Measurements from ENCODE around the gene ZNF695. TPM values are rescaled to one million over a fixed set of nuclear protein-coding genes. Genes with fewer than 3 reads are reported as not detected.
A peak's percentile ranks its signal among the peaks of the same experiment; 100 is the strongest.

Gene ZNF695
- total and polyA plus RNA-seq, 2 donors, result 0.48 to 3.0 TPM

DNA sequence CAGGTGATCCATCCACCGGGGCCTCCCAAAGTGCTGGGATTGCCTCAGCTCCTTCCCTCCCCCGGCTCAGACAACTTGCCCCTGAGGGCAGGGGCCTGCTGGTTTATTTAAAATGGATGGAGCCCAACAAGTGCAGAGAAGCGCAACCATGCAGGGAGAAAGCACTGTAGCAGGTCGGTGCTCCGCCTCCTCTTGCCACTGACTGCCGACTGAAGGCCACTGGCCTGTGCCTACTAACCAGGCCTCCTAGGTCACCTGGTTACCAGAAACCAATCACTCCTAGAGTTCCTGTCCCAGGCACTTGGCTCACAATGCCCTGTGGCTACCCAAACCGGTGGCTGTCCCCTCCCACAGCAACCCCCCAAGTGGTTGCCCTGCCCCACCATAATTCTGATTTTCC lies 35.9 kb downstream of the ZNF695 start:
- Histone ChIP-seq H3K4me3 (ENCODE audit: low read length in 2 of 2) (no peak overlapping the region), H3K9me3 (ENCODE audit: control insufficient read depth in 2 of 2, insufficient read depth in 1 of 2, low read length in 1 of 2) (peaks cover 0 to 30% of the 10 kb centered on the region in 2 donors), H3K36me3 (ENCODE audit: control insufficient read depth in 2 of 2, insufficient read depth in 2 of 2, low read length in 1 of 2) (no peaks in the 10 kb centered on the region), H3K27ac (ENCODE audit: low read depth in 1 of 2, low read length in 1 of 2) (no peak overlapping the region), H3K4me1 (ENCODE audit: control insufficient read depth in 2 of 2, insufficient read depth in 2 of 2, low read length in 2 of 2) (no peaks in the 10 kb centered on the region), H3K27me3 (ENCODE audit: control insufficient read depth in 2 of 2, insufficient read depth in 1 of 2, low read length in 1 of 2) (no peaks in the 10 kb centered on the region)
- DNase-seq (ENCODE audit: low read depth in 6 of 9, low spot score in 9 of 9), result no peak
- WGBS, result 99% methylated on average over 7 of the region's 7 CpGs

DNA sequence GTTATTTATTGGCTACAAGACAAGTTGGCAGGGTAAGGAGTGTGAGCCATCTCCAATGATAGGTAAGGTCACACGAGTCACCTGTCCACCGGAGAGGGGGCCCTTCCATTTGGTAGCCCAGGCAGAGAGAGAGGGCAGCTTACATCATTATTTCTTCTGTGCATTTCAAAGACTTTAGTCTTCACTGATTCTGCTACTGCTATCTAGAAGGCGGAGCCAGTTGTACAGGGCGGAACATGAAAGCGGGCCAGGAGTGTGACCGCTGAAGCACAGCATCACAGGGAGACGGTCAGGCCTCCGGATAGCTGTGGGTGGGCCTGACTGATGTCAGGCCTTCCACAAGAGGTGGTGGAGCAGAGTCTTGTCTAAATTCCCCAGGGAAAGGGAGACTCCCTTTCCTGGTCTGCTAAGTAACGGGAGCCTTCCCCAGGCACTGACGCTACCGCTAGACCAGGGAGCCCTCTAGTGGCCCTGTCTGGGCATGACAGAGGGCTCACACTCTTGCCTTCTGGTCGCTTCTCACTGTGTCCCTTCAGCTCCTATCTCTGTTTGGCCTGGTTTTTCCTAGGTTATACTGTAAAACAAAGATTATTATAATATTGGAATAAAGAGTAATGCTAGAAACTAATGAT lies 36.7 kb downstream of the ZNF695 start:
- Histone ChIP-seq H3K4me3 (ENCODE audit: low read length in 2 of 2) (no peak overlapping the region), H3K4me1 (ENCODE audit: control insufficient read depth in 2 of 2, insufficient read depth in 2 of 2, low read length in 2 of 2) (no peaks in the 10 kb centered on the region), H3K9me3 (ENCODE audit: control insufficient read depth in 2 of 2, insufficient read depth in 1 of 2, low read length in 1 of 2) (peaks cover 0 to 31% of the 10 kb centered on the region in 2 donors), H3K36me3 (ENCODE audit: control insufficient read depth in 2 of 2, insufficient read depth in 2 of 2, low read length in 1 of 2) (no peaks in the 10 kb centered on the region), H3K27me3 (ENCODE audit: control insufficient read depth in 2 of 2, insufficient read depth in 1 of 2, low read length in 1 of 2) (no peaks in the 10 kb centered on the region), H3K27ac (ENCODE audit: low read depth in 1 of 2, low read length in 1 of 2) (no peak overlapping the region)
- peak in 5 of 9 donors; percentile 5 to 38 (median 29) for DNase-seq (ENCODE audit: low read depth in 6 of 9, low spot score in 9 of 9)
- WGBS, result 84% methylated on average over 12 of the region's 12 CpGs

DNA sequence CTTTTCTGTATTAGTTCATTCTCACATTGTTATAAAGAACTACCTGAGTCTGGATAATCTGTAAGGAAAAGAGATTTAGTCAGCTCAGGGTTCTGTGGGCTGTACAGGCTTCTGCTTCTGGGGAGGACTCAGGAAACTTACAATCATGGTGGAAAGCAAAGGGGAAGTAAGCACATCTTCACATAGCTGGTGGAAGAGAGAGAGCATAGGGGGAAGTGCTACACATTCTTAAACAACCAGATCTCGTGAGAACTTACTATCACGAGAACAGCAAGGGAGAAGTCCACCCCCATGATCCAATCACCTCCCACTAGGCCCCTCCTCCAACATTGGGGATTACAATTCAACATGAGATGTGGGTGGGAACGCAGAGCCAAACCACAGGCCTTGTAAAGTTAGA lies 38.2 kb downstream of the ZNF695 start:
- no peaks in the 10 kb centered on the region for H3K4me1 ChIP-seq (ENCODE audit: control insufficient read depth in 2 of 2, insufficient read depth in 2 of 2, low read length in 2 of 2)
- H3K9me3 ChIP-seq (ENCODE audit: control insufficient read depth in 2 of 2, insufficient read depth in 1 of 2, low read length in 1 of 2), result peaks cover 0 to 31% of the 10 kb centered on the region in 2 donors
- H3K27ac ChIP-seq (ENCODE audit: low read depth in 1 of 2, low read length in 1 of 2), result no peak overlapping the region
- no peak overlapping the region for H3K4me3 ChIP-seq (ENCODE audit: low read length in 2 of 2)
- 95% methylated on average over 3 of the region's 3 CpGs for WGBS
- no peaks in the 10 kb centered on the region for H3K27me3 ChIP-seq (ENCODE audit: control insufficient read depth in 2 of 2, insufficient read depth in 1 of 2, low read length in 1 of 2)
- no peaks in the 10 kb centered on the region for H3K36me3 ChIP-seq (ENCODE audit: control insufficient read depth in 2 of 2, insufficient read depth in 2 of 2, low read length in 1 of 2)
- no peak for DNase-seq (ENCODE audit: low read depth in 6 of 9, low spot score in 9 of 9)

DNA sequence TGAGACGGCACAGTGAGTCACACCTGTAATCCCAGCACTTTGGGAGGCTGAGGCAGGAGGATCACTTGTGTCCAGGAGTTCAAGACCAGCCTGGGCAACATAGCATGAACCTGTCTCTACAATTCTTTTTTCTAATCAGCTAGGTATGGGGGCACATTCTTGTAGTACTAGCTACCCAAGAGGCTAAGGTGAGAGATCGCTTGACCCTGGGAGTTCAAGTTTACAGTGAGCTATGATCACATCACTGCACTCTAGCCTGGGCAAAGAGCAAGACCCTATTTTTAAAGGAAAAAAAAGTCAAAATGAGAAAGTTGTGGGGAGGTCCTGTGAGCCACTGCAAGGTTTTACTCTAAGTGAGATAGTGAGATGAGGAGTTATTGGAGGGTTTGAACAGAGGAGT lies 41.4 kb downstream of the ZNF695 start:
- DNase-seq (ENCODE audit: low read depth in 6 of 9, low spot score in 9 of 9), result no peak
- no peaks in the 10 kb centered on the region for H3K36me3 ChIP-seq (ENCODE audit: control insufficient read depth in 2 of 2, insufficient read depth in 2 of 2, low read length in 1 of 2)
- peaks cover 0 to 22% of the 10 kb centered on the region in 2 donors for H3K9me3 ChIP-seq (ENCODE audit: control insufficient read depth in 2 of 2, insufficient read depth in 1 of 2, low read length in 1 of 2)
- no peaks in the 10 kb centered on the region for H3K4me1 ChIP-seq (ENCODE audit: control insufficient read depth in 2 of 2, insufficient read depth in 2 of 2, low read length in 2 of 2)
- WGBS, result over 99% methylated on average over 2 of the region's 2 CpGs
- no peak overlapping the region for H3K4me3 ChIP-seq (ENCODE audit: low read length in 2 of 2)
- H3K27me3 ChIP-seq (ENCODE audit: control insufficient read depth in 2 of 2, insufficient read depth in 1 of 2, low read length in 1 of 2), result no peaks in the 10 kb centered on the region
- no peak overlapping the region for H3K27ac ChIP-seq (ENCODE audit: low read depth in 1 of 2, low read length in 1 of 2)

DNA sequence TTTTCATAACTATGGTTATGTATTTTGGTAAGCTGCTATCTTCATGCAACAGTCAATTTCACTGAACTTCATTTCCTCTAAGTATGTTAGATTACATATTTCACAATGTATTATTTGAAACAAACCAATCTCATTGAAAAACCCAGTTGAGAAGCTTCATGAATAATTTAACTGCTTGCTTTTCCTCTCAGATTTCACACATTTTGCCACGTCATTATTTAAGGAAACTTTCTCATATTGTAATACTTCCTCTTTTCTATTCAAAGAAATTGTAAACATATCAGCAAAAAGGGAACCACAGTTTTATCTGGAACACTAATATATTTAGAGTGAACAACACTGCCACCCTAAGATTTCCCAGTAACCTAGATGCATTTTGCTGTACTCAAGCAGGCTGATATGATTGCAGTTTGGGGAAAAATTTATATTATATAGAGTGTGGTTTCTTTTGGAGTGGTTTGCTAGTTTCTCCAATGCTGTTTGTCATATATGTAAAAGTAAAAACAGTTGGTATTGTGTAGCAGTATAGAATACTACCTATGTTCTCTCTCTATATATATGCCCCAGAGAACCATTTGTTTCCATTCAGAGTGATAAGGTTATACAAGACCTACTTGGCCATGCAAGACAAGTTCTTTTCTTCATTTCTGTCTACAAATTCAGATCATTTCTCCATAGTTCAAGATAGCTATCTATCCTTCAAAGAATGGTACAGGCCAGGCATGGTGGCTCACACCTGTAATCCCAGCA lies 47.7 kb downstream of the ZNF695 start:
- DNase-seq (ENCODE audit: low read depth in 6 of 9, low spot score in 9 of 9), result peak in 2 of 9 donors; percentile 4 to 7
- Histone ChIP-seq H3K4me1 (ENCODE audit: control insufficient read depth in 2 of 2, insufficient read depth in 2 of 2, low read length in 2 of 2) (no peaks in the 10 kb centered on the region), H3K4me3 (ENCODE audit: low read length in 2 of 2) (no peak overlapping the region), H3K9me3 (ENCODE audit: control insufficient read depth in 2 of 2, insufficient read depth in 1 of 2, low read length in 1 of 2) (no peaks in the 10 kb centered on the region), H3K36me3 (ENCODE audit: control insufficient read depth in 2 of 2, insufficient read depth in 2 of 2, low read length in 1 of 2) (no peaks in the 10 kb centered on the region), H3K27me3 (ENCODE audit: control insufficient read depth in 2 of 2, insufficient read depth in 1 of 2, low read length in 1 of 2) (no peaks in the 10 kb centered on the region), H3K27ac (ENCODE audit: low read depth in 1 of 2, low read length in 1 of 2) (no peak overlapping the region)
- 23% methylated on average over 1 of the region's 1 CpG for WGBS

DNA sequence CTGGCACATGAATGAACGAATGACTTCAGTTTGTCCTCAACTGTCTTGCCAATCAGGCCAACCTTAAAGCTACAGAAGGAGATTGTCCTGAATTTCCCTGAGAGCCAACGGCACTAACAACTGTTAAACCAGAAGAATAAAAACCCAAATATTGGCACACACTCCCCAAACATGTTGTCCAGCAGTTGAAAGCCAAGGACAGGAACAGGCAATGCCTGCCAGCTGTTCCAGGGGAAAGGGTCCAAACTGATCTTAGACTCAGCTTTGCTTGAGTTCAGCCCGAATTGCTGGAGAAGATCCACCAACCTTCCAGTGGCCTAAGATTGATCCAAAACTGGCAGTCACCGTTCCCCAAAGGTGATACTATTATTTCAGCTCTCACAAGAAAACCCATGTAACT lies 53.7 kb downstream of the ZNF695 start:
- Histone ChIP-seq H3K27me3 (ENCODE audit: control insufficient read depth in 2 of 2, insufficient read depth in 1 of 2, low read length in 1 of 2) (no peaks in the 10 kb centered on the region), H3K4me1 (ENCODE audit: control insufficient read depth in 2 of 2, insufficient read depth in 2 of 2, low read length in 2 of 2) (no peaks in the 10 kb centered on the region), H3K4me3 (ENCODE audit: low read length in 2 of 2) (no peak overlapping the region), H3K27ac (ENCODE audit: low read depth in 1 of 2, low read length in 1 of 2) (no peak overlapping the region), H3K9me3 (ENCODE audit: control insufficient read depth in 2 of 2, insufficient read depth in 1 of 2, low read length in 1 of 2) (no peaks in the 10 kb centered on the region), H3K36me3 (ENCODE audit: control insufficient read depth in 2 of 2, insufficient read depth in 2 of 2, low read length in 1 of 2) (no peaks in the 10 kb centered on the region)
- DNase-seq (ENCODE audit: low read depth in 6 of 9, low spot score in 9 of 9), result no peak
- 97% methylated on average over 4 of the region's 4 CpGs for WGBS

DNA sequence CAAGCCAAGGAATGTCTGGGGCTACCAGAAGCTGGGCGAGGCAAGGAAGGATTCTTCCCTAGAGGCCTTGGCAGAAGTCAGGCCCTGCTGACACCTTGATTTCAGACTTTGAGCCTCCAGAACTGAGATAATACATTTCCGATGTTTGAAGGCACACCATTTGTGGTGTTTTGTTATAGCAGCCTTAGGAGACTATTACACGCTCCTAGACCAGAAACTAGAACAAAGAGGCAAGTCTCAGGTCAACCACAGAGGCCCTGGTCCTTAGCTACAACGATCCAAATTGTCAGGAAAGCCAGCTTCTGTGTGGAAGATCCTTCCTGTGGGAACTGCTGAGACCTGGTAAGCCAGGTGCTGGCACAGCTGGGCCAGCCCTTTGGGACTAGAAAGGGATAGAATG lies 56.4 kb downstream of the ZNF695 start:
- no peak for DNase-seq (ENCODE audit: low read depth in 6 of 9, low spot score in 9 of 9)
- Histone ChIP-seq H3K27me3 (ENCODE audit: control insufficient read depth in 2 of 2, insufficient read depth in 1 of 2, low read length in 1 of 2) (no peaks in the 10 kb centered on the region), H3K27ac (ENCODE audit: low read depth in 1 of 2, low read length in 1 of 2) (no peak overlapping the region), H3K4me3 (ENCODE audit: low read length in 2 of 2) (no peak overlapping the region), H3K4me1 (ENCODE audit: control insufficient read depth in 2 of 2, insufficient read depth in 2 of 2, low read length in 2 of 2) (no peaks in the 10 kb centered on the region), H3K36me3 (ENCODE audit: control insufficient read depth in 2 of 2, insufficient read depth in 2 of 2, low read length in 1 of 2) (no peaks in the 10 kb centered on the region), H3K9me3 (ENCODE audit: control insufficient read depth in 2 of 2, insufficient read depth in 1 of 2, low read length in 1 of 2) (no peaks in the 10 kb centered on the region)
- 94% methylated on average over 4 of the region's 4 CpGs for WGBS

DNA sequence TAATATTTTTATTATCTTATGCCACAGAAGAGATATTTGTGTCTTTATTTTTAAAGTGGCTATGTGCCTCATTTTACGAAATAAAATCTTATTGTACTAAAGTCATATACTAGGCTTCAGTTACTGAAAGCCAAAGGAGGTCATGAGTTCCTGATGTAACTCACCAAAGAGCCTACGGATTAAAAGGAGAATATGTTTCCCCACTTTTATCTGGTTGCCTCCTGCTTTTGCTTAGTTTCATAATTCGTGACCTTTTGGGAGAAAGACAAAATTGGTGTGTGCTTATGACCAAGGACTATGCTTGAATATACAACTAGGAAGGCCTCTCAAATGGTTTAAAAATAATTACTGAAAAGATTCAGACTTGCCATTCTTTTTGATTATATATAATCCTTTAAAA lies 57.9 kb downstream of the ZNF695 start:
- WGBS, result 94% methylated on average over 3 of the region's 3 CpGs
- Histone ChIP-seq H3K27me3 (ENCODE audit: control insufficient read depth in 2 of 2, insufficient read depth in 1 of 2, low read length in 1 of 2) (no peaks in the 10 kb centered on the region), H3K4me1 (ENCODE audit: control insufficient read depth in 2 of 2, insufficient read depth in 2 of 2, low read length in 2 of 2) (no peaks in the 10 kb centered on the region), H3K9me3 (ENCODE audit: control insufficient read depth in 2 of 2, insufficient read depth in 1 of 2, low read length in 1 of 2) (no peaks in the 10 kb centered on the region), H3K36me3 (ENCODE audit: control insufficient read depth in 2 of 2, insufficient read depth in 2 of 2, low read length in 1 of 2) (no peaks in the 10 kb centered on the region), H3K4me3 (ENCODE audit: low read length in 2 of 2) (no peak overlapping the region), H3K27ac (ENCODE audit: low read depth in 1 of 2, low read length in 1 of 2) (no peak overlapping the region)
- DNase-seq (ENCODE audit: low read depth in 6 of 9, low spot score in 9 of 9), result no peak

DNA sequence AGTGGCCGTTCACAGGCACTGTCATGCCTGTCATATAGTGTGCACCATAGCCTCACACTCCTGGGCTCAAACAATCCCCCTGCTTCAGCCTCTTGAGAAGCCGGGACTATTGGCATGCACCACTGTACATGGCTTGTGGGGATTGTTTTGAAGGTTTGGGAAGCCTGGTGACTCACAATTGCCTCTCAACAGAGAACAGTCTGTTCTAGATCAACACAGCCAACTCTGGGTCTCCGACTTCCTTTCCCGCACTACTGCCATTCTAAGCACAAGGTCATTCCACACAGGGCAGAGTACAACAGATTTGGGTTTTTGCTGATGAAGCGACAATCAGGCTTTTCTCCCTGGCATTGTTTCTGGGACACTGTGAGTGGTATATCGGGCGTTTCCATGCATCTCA lies 60.6 kb downstream of the ZNF695 start:
- H3K4me1 ChIP-seq (ENCODE audit: control insufficient read depth in 2 of 2, insufficient read depth in 2 of 2, low read length in 2 of 2), result no peaks in the 10 kb centered on the region
- no peaks in the 10 kb centered on the region for H3K27me3 ChIP-seq (ENCODE audit: control insufficient read depth in 2 of 2, insufficient read depth in 1 of 2, low read length in 1 of 2)
- WGBS, result 98% methylated on average over 7 of the region's 7 CpGs
- no peak for DNase-seq (ENCODE audit: low read depth in 6 of 9, low spot score in 9 of 9)
- no peak overlapping the region for H3K4me3 ChIP-seq (ENCODE audit: low read length in 2 of 2)
- no peak overlapping the region for H3K27ac ChIP-seq (ENCODE audit: low read depth in 1 of 2, low read length in 1 of 2)
- no peaks in the 10 kb centered on the region for H3K9me3 ChIP-seq (ENCODE audit: control insufficient read depth in 2 of 2, insufficient read depth in 1 of 2, low read length in 1 of 2)
- H3K36me3 ChIP-seq (ENCODE audit: control insufficient read depth in 2 of 2, insufficient read depth in 2 of 2, low read length in 1 of 2), result no peaks in the 10 kb centered on the region
